Coronary artery (tissue), 2 donors: ENCODE measurements around the gene MARCHF11.

ENCODE experiments used
- DNase-seq: peaks from one replicate; pipeline ENCODE4 v3.0.0-alpha.2; 2017; ENCODE audit warnings: low spot score
- H3K27ac ChIP-seq, 2 donors: fragments of 200-600 bp; sonication (generic); one replicate each; pipeline ENCODE4 v1.5.1; 2016 to 2019
- H3K4me3 ChIP-seq: fragments of 200-600 bp; sonication (generic); 2 replicates; pipeline ENCODE4 v1.5.1; 2016; ENCODE audit warnings: mild to moderate bottlenecking, moderate library complexity
- TF ChIP-seq, protein P1 (sequence below): fragments of 200-600 bp; sonication (generic); IDR thresholded peaks from one replicate; pipeline ENCODE4 v1.5.1; 2019; ENCODE audit warnings: antibody characterized with exemption

Gene MARCHF11

DNA sequence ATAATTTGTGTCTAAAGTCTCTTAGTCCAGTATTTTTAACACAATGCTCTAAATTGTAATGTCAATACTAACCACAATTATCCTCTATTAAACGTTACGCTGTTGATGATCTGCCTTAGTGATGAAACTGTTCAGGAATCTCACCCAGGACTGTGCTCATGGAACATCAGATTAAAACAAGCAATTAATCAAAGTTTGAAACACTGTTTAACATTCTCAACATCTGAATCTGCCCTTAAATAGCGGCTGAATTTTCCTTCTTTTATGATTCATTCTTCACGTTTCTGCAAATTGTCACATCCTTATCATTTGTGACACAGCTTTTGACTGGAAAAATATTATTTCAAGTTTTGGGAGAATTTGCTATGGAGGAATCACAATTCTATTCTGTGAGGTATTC is 113.8 kb downstream of the MARCHF11 start:
- no peak overlapping the region for H3K4me3 ChIP-seq
- H3K27ac ChIP-seq: no peak overlapping the region
- no peak for DNase-seq
- TF ChIP-seq, protein P1, sequence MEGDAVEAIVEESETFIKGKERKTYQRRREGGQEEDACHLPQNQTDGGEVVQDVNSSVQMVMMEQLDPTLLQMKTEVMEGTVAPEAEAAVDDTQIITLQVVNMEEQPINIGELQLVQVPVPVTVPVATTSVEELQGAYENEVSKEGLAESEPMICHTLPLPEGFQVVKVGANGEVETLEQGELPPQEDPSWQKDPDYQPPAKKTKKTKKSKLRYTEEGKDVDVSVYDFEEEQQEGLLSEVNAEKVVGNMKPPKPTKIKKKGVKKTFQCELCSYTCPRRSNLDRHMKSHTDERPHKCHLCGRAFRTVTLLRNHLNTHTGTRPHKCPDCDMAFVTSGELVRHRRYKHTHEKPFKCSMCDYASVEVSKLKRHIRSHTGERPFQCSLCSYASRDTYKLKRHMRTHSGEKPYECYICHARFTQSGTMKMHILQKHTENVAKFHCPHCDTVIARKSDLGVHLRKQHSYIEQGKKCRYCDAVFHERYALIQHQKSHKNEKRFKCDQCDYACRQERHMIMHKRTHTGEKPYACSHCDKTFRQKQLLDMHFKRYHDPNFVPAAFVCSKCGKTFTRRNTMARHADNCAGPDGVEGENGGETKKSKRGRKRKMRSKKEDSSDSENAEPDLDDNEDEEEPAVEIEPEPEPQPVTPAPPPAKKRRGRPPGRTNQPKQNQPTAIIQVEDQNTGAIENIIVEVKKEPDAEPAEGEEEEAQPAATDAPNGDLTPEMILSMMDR: no peak

DNA sequence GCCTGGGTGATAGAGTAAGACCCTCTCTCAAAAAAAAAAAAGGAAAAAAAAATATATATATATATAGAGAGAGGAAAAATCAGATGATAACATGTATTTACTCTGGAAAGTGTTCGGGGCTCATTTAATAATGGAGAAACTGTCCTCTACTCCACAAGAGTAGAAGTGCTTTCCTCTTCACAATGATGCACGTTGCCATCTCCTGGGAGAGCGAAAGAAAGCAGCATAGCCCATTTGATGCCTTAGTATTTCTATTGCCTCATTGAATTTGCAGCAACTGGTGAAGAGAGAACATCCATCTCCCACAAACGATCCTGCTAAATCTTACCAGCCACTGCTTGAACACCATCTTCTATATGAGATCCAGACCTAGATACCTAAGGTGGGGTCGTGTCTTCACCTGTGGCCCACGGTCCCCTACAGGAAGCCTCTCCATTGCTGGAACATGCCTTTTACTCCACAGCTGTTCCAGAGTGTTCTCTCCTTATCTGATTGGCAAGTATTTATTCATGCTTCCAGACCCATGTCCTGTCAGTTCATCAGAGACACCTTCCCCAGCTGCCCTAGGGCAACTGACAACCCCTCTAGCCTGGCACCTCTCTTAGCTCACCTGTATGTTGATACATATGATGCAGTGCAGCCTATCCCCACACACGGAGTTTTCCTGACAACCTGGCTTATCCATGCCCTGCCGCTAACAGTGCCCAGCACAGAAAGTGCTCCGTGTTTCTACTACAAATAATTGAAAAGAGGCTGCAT is 115.3 kb downstream of the MARCHF11 start:
- DNase-seq: no peak
- TF ChIP-seq, protein P1: no peak
- Histone ChIP-seq H3K4me3 (no peak overlapping the region), H3K27ac (no peak overlapping the region)

GRCh38 chr5:16061163-16061562 is 118.4 kb downstream of the MARCHF11 start:
- no peak for DNase-seq
- Histone ChIP-seq H3K4me3 (no peak overlapping the region), H3K27ac (no peak overlapping the region)
- TF ChIP-seq, protein P1: no peak

- Histone ChIP-seq H3K27ac (no peak overlapping the region), H3K4me3 (no peak overlapping the region)
- DNase-seq: no peak
- TF ChIP-seq, protein P1: no peak
Observed at GRCh38 chr5:16057277-16057676, 122.3 kb downstream of the MARCHF11 start.

DNA sequence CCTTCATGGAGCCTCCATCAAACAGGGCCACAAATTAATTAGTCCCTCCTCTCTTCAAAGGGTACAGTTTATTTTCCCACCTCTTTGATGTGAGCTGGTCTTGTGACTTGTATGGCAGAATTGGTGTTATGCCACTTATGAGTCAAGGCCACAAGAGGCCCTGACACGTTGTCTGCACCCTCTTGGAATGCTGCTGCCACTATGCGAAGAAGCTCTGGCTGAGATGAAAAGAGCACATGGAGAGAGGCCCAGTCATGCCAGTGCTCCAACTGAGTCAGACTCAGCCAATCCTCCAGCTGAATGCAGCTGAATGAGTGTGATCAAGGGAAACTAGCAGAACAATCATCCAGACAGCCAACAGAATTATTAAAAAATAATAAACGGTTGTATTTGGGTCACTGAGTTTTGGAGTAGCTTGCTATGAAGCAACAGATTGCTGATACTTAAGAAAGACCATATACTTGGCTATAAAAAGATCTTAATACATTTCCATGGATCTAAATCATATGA is 128.3 kb downstream of the MARCHF11 start:
- TF ChIP-seq, protein P1: no peak
- no peak for DNase-seq
- no peak overlapping the region for H3K4me3 ChIP-seq
- H3K27ac ChIP-seq: no peak overlapping the region

DNA sequence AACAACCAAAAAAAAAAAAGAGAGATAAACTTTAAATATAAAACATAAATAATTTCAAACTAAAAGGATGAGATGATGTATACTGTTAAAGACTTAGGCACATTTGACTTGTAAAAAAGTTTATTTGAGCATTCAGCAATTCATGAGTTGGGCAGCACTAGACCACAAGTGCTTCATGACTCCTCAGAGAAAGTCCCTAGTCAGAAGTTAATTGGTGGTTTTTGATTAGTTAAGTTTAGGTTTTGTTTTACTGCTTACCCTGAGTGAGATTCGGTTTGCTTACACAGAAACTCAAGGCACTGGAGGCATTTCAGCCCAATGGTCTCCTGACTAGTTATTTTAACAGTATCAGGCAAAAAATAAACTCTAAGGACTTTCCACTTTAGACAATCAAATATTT is 129.2 kb downstream of the MARCHF11 start:
- H3K4me3 ChIP-seq: no peak overlapping the region
- DNase-seq: no peak
- TF ChIP-seq, protein P1: no peak
- no peak overlapping the region for H3K27ac ChIP-seq

DNA sequence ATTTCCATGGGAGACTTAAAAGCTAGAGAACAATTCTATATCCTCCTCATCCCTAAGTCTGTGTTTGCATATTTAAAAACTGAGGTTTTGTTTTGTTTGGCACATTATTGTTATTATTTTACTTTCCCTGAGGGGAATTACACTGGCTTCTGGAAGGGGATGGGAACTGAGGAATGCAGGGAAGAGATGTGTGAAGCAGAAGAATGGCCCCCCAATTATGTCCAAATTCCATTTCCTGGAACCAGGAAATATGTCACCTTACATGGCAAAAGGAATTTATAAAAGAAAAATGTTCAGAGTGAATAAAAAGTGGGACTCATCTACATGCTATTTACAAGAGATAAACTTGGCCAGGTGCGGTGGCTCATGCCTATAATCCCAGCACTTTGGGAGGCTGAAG is 129.8 kb downstream of the MARCHF11 start:
- no peak overlapping the region for H3K4me3 ChIP-seq
- H3K27ac ChIP-seq: no peak overlapping the region

More for the DNA sequence above, 129.8 kb downstream of the MARCHF11 start:
- DNase-seq: no peak
- TF ChIP-seq, protein P1: no peak
